Measurements from ENCODE around the gene KCNAB1. TPM values are rescaled to one million over a fixed set of nuclear protein-coding genes. Genes with fewer than 3 reads are reported as not detected.
A peak's percentile ranks its signal among the peaks of the same experiment; 100 is the strongest.

The KCNAB1 gene
- total and polyA plus RNA-seq, 2 experiments from 2014 or later, result 0.06 to 0.70 TPM

DNA sequence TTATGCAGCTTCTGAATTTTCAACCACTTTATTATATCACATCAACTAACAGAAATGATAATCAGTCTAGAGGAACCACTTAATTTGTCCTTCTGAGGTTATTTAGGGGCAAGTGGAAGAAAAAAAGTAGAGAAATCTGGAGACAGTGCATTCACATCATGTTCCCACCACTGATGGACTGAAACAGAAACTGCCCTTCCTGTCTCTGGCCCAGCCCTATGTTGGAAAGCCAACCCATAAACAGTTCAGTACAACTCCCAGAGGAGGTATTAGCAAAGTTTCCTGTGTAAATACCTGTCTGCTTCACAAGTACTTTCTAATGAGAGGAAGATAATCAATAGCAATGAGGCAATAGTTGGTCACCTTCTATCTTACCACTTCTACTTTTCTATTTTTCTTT, 228.7 kb downstream of the KCNAB1 start:
- Histone ChIP-seq H3K27ac (no peak overlapping the region), H3K36me3 (no peaks in the 10 kb centered on the region), H3K4me3 (no peak overlapping the region), H3K27me3 (no peaks in the 10 kb centered on the region), H3K4me1 (ENCODE audit: low read depth) (no peaks in the 10 kb centered on the region), H3K9me3 (ENCODE audit: low read depth) (no peaks in the 10 kb centered on the region)
- DNase-seq (ENCODE audit: low read depth in 1 of 2, low spot score in 1 of 2), result no peak
- TF ChIP-seq CTCF (IDR thresholded peaks at IDR 0.05; ENCODE audit: low read depth, low read length), result no peak

- Histone ChIP-seq H3K36me3 (no peaks in the 10 kb centered on the region), H3K9me3 (ENCODE audit: low read depth) (no peaks in the 10 kb centered on the region), H3K4me1 (ENCODE audit: low read depth) (no peaks in the 10 kb centered on the region), H3K27me3 (no peaks in the 10 kb centered on the region), H3K4me3 (no peak overlapping the region), H3K27ac (no peak overlapping the region)
- DNase-seq (ENCODE audit: low read depth in 1 of 2, low spot score in 1 of 2), result no peak
- no peak for TF ChIP-seq CTCF (IDR thresholded peaks at IDR 0.05; ENCODE audit: low read depth, low read length)
Observed at GRCh38 chr3:156349978-156350377, 229.6 kb downstream of the KCNAB1 start.

GRCh38 chr3:156350781-156351180, 230.4 kb downstream of the KCNAB1 start:
- TF ChIP-seq CTCF (IDR thresholded peaks at IDR 0.05; ENCODE audit: low read depth, low read length), result no peak
- no peaks in the 10 kb centered on the region for H3K4me1 ChIP-seq (ENCODE audit: low read depth)
- no peak overlapping the region for H3K27ac ChIP-seq
- no peaks in the 10 kb centered on the region for H3K36me3 ChIP-seq
- no peaks in the 10 kb centered on the region for H3K9me3 ChIP-seq (ENCODE audit: low read depth)
- peak in 1 of 2 donors; percentile 7 for DNase-seq (ENCODE audit: low read depth in 1 of 2, low spot score in 1 of 2)
- no peaks in the 10 kb centered on the region for H3K27me3 ChIP-seq
- no peak overlapping the region for H3K4me3 ChIP-seq

- H3K27ac ChIP-seq, result no peak overlapping the region
- no peaks in the 10 kb centered on the region for H3K36me3 ChIP-seq
- no peaks in the 10 kb centered on the region for H3K9me3 ChIP-seq (ENCODE audit: low read depth)
- H3K27me3 ChIP-seq, result no peaks in the 10 kb centered on the region
- DNase-seq (ENCODE audit: low read depth in 1 of 2, low spot score in 1 of 2), result no peak
- no peak overlapping the region for H3K4me3 ChIP-seq
- TF ChIP-seq CTCF (IDR thresholded peaks at IDR 0.05; ENCODE audit: low read depth, low read length), result no peak
- peaks cover 3% of the 10 kb centered on the region for H3K4me1 ChIP-seq (ENCODE audit: low read depth)
Observed at GRCh38 chr3:156351783-156352182, 231.4 kb downstream of the KCNAB1 start.

GRCh38 chr3:156352728-156353127, 232.3 kb downstream of the KCNAB1 start:
- Histone ChIP-seq H3K4me3 (no peak overlapping the region), H3K4me1 (ENCODE audit: low read depth) (peaks cover 9% of the 10 kb centered on the region), H3K27ac (no peak overlapping the region), H3K9me3 (ENCODE audit: low read depth) (no peaks in the 10 kb centered on the region), H3K36me3 (no peaks in the 10 kb centered on the region), H3K27me3 (no peaks in the 10 kb centered on the region)
- no peak for DNase-seq (ENCODE audit: low read depth in 1 of 2, low spot score in 1 of 2)
- no peak for TF ChIP-seq CTCF (IDR thresholded peaks at IDR 0.05; ENCODE audit: low read depth, low read length)

- Histone ChIP-seq H3K4me1 (ENCODE audit: low read depth) (peaks cover 9% of the 10 kb centered on the region), H3K9me3 (ENCODE audit: low read depth) (no peaks in the 10 kb centered on the region), H3K27ac (no peak overlapping the region), H3K27me3 (no peaks in the 10 kb centered on the region), H3K36me3 (no peaks in the 10 kb centered on the region), H3K4me3 (no peak overlapping the region)
- DNase-seq (ENCODE audit: low read depth in 1 of 2, low spot score in 1 of 2), result peak in 1 of 2 donors; percentile 7
- no peak for TF ChIP-seq CTCF (IDR thresholded peaks at IDR 0.05; ENCODE audit: low read depth, low read length)
Observed at GRCh38 chr3:156353563-156353962, 233.2 kb downstream of the KCNAB1 start.
